Measurements from ENCODE around the gene AVPI1. TPM values are rescaled to one million over a fixed set of nuclear protein-coding genes. Genes with fewer than 3 reads are reported as not detected.
"Not testable (repeated sequence)": the region's sequence is repeated elsewhere in the genome, so short reads cannot be mapped to it uniquely, and the experiment has no call there.

Gene AVPI1
- total RNA-seq, 1 experiment from 2014 or later: 7.6 TPM

DNA sequence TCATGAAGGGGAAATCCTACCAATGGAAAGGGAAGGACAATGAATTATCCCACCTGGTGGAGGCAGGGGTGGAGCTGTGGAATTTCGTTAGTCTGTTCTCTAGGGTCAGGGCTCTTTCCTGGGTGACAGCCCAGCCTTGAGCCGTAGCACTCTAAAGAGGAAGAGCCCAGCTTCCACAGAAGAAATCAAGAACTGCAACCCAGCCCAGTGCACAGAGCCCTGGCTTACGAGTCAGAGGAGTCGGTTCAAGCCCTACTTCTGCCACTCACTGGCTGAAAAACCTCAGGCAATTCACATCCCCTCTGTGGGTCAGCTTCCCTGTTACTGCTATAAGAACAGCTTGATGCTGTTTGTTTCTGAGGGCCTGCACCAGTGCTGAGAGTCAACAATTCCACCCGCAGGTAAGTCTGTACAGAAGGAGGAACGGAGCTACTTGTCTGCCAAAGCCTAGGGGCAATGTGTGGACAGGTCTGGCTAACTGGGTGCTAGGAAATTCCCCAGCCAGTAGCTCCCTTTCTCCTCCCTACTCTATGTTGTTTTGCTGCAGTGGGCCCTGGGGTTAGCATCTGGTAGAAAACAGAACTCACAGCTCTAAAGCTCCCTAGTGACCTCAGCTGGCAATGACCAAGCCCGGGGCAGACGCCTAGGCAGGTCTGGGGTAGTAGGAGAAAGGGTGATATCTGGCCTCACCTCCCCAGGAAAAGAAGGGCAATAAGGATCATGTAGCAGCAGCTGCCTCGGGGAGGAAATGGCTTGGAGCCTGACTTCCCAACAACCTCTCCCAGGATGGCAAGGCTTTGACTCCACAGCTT is 3.3 kb downstream of the AVPI1 start:
- peak; percentile 43 for DNase-seq (ENCODE audit: low read depth)

DNA sequence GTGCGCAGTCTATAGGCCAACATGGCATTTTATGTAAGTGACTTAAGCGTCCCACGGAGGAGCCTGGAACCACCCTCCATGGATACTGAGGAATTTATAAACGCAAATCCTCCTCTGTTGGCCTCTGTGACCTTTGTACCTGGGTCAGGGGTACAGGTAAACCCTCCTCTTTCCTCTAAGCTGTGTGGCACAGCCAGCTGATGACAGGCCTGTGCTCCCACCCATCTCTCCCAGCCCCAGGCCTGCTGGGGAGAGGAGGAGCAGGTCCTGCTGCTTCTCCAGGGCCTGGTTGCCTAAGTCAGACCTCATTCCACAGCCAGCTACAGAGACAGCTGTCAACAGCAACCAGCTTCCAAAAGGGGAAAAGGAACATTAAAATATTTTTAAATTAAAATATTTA is 5.0 kb downstream of the AVPI1 start:
- DNase-seq (ENCODE audit: low read depth): no peak

DNA sequence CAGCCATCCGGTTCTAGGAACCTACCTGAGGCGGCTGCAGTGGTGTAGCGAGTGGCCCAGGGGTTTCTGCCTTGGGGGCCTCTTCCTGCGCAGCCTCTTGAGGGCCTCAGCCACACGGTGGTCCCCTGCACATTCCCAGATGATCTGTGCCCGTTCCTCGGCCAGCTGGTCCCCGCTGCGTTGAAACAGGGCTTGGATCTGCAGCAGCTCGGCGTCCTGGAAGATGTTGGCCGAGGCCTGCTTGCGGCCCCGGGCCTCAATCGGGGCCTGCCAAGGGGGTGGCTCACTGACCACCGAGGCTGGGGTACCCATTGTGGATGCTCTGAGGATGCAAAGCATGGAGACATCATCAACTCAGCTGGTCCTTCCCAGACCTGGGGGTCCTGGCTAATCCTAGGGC is 7.4 kb downstream of the AVPI1 start:
- DNase-seq (ENCODE audit: low read depth): no peak

DNA sequence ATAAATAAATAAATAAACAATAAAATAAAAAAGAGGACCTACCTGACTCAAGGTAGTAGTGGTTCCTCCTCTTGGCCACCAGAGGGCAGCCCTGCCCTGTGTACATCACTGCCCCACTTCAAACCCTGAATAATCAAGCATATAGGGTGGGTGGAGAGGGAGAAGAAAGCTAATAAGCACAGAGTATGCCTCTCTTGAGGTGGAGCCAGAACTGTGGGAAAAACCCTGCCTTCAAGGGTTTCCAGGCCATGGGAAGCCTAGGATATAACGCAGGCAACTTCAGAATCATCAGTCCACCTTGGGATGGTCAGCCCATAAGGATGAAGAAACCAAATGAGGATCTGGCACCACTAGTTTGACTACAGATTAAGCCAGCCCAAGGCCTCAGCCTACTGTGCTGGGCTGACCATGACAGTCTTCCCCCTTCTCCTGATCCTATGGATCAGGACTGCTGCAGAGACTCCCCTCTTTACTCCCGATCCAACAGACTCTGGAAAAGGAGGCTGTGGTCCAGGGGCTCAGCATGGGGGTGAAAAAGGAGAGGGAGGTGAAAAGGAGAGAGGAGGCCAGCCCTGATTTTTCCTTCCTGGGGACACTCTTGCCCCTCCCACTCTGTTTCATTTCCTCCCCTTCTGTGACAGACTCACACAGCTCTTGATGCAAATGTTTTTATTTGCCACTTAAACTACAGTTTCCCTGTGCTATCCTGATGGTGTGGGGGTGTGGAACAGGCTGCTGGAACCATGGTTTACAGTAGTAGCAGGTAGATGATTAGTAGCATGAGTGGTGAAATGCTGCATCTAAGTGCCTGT is 10.1 kb downstream of the AVPI1 start:
- peak; percentile 40 for DNase-seq (ENCODE audit: low read depth)

DNA sequence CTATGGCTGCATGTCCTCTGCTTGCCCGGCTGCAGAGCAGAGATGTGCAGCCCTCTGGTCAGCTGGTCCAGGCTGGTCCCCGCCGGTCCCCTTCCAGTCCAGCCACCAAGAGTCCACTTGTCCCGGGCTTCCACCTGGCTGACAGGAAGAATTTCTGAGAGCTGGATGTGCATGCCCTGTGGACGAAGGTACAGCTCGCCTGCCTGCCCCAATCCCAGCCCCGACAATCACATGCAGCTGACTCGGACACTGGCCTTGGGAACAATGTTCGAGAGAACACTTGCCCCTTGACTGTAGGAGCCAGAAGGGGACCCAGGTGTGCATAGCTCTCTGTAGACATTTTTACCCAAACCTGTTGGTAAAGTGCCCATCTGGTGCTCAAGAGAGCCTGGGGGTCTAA is 11.8 kb downstream of the AVPI1 start:
- DNase-seq (ENCODE audit: low read depth): no peak

DNA sequence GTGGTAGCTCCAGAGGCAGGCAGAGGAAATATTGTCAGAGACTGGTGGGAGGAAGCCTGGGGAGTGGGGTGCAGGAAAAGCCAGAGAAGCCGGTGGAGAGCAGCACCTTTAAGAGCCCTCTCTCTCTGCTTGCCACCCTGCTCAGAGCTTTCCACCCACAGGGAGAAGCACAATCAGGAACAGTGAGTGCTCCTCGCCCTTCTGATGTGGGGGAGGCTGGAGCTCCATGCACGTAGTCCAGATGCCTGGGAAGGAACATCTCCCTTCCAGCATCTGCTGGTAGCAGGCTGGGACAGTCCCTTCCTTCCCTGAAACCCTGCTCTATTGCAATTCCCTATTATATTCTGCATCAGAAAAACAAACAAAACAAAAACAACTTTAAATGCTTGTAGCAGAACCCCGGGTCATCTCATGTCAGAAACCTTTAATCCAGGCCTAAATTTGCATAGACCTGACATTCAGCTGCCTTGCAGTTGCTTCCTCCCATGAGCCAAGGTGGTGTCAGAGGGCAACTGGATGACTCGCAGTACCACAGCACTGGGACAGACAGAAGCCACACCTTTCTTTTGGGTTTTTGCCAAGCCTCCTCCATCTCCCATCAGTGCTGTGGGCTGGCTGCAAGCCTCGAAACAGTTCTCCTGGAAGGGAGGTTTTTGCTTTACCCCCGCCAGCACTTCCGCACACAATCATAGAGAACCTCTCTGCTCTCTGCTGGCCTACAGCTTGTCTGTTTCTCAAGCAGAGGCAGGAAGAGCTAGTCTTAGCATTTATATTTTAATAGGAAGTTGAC is 13.1 kb downstream of the AVPI1 start:
- DNase-seq (ENCODE audit: low read depth): peak; percentile 69

DNA sequence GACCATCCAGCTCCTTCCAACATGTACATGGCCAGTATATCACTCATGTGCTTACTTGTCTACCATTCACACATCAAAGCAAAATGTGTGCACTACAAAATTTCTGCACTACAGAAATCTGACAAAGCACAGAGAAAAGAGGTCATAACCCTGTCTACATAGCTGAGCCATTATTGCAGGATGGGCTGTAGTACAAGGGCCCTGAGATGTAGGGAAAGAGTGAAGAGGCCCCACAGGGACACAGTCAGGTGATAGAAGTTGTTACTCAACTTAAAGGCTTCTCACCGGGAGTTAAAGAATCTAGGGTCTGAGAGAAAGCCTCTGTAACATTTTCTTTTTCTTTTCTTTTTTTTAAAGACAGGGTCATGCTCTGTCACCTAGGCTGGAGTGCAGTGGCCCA is 17.5 kb downstream of the AVPI1 start:
- DNase-seq (ENCODE audit: low read depth): no peak

DNA sequence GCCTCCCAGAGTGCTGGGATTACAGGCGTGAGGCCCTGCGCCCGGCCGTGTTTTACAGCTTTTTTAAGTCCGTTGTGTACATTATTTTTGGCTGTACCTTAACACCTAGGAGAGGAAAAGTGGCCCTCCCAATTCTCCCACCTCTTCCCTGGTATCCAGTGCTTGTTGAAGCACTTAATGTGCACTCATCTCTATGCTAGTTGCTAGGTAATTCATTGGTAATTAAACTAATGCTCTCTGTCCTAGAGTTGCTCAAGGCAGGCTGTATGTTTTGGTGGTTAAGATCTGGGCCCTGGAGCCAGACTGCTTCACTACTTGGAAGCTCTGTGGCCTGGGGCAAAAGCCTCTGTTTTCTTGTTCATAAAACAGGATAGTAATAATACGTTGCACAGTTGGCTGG is 19.6 kb downstream of the AVPI1 start:
- DNase-seq (ENCODE audit: low read depth): no peak

DNA sequence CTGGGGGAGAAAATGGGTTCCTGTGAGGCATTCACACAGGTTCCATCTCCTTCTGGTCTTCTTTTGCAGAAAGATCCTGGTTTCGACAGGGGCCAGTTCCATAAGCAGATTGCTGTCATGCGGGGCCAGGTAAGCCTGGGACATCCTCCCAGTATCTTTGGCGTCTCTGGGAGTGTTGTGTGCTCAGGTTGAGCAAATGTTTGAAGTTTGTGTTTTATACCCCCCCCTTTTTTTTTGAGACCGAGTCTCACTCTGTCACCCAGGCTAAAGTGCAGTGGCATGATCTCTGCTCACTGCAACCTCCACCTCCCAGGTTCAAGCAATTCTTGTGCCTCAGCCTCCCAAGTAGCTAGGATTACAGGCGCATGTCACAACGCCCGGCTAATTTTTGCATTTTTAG is 20.0 kb downstream of the AVPI1 start:
- no peak for DNase-seq (ENCODE audit: low read depth)

DNA sequence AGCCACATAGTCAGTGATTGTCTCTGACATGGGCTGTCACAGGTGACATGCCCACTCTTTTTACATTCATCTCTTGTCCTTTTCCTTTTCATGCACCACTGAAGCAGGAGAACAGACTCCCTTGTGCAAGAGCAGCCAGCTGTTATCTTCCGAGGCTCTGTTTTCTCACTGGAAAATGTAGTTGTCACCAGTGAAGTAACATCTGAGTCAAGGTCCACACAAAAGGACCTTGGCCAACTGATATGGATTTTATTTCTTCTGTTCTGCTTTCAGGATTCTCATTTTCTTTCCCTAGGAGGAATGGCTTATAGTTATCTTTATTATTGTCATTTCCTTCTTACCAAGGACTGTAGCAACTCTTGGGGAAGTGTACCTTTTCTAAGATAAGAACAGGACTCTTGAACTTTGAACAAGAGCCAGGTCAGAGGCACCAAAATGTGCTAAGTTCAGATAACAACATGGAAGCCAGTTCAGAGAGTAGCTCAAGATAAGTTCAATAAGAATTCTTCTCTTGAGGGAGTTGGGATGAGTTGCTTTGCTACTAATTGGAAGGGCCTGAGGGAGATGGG is 22.7 kb downstream of the AVPI1 start:
- DNase-seq (ENCODE audit: low read depth): no peak

DNA sequence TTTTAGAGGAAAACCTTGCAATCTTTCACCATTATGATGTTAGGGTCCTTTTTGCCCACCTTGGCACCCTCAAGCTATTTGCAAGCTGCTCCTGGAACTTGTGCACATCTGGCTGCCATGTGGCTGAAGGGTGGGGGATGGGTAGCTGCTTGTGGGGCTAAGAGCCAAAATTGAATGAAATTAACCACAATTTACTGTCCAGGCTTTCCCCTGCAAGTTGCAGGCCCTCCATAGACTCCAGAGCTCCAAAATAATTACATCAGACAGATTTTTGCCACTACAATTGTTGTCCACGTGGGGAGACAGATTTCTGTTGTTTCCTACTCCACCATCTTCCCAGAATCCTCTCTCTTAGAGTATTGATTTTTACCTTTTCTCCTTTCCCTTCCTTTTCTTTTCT is 27.5 kb downstream of the AVPI1 start:
- DNase-seq (ENCODE audit: low read depth): peak; percentile 68

DNA sequence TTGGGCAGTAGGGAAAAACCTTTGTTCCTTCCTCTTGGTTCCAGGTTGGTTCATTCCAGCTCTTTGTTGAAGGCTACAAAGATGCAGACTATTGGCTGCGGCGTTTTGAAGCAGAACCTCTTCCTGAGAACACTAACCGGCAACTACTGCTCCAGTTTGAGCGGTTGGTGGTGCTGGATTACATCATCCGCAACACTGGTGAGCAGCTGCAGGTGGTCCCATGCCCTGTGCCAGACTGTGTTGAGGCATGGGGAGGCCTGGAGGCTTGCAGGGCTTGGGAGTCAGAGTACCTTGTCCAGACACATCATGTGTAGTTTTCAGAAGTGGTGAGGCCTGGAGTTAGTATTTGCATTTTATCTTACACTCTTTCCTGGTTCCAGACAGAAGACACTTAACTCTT is 30.3 kb downstream of the AVPI1 start:
- DNase-seq (ENCODE audit: low read depth): no peak

DNA sequence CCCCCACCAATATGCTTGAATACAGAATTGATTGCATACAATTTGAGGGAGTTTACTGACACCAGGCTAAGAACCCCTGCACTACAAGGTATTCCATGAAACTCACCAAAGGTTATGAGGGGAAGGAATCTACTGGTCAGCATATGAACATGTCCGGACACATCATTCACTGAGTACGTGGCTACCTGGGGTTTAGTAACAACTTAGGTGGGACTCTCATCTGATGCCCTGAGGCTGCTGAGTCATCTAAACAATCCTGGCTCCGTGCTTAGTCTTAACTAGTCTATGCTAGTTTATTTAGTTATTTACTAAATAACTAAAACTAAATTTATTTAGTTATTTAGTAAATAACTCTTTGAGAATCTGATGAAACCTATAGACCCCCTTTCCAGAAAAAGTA is 35.3 kb downstream of the AVPI1 start:
- no peak for DNase-seq (ENCODE audit: low read depth)

DNA sequence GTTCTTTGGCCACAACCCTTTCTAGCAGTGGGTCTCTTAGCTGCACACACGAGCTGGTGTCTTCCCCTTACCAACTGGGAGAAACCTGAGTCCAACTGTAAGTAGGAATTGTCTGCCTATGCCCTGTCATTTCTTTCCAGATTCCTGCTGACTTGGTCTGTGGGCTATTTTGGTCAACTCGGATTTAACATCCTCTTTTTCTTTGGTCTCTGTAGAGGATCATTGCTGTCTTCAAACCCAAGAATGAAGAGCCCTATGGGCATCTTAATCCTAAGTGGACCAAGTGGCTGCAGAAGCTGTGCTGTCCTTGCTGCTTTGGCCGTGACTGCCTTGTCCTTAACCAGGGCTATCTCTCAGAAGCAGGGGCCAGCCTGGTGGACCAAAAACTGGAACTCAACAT is 36.3 kb downstream of the AVPI1 start:
- DNase-seq (ENCODE audit: low read depth): no peak

DNA sequence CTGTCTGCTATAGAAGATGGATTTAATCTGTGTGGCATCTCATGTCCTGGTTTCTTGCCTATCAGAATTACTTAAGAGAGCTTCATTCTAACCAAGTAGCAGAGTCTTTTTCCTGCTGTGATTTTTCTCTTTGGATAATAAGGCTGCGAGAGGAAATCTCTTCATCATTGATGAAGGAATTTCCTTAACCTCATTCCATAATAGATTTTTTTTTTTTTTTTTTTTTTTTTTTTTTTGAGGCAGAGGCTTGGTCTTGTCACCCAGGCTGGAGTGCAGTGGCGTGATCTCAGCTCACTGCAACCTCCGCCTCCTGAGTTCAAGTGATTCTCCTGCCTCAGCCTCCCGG is 37.7 kb downstream of the AVPI1 start:
- not testable (repeated sequence) for DNase-seq (ENCODE audit: low read depth)

DNA sequence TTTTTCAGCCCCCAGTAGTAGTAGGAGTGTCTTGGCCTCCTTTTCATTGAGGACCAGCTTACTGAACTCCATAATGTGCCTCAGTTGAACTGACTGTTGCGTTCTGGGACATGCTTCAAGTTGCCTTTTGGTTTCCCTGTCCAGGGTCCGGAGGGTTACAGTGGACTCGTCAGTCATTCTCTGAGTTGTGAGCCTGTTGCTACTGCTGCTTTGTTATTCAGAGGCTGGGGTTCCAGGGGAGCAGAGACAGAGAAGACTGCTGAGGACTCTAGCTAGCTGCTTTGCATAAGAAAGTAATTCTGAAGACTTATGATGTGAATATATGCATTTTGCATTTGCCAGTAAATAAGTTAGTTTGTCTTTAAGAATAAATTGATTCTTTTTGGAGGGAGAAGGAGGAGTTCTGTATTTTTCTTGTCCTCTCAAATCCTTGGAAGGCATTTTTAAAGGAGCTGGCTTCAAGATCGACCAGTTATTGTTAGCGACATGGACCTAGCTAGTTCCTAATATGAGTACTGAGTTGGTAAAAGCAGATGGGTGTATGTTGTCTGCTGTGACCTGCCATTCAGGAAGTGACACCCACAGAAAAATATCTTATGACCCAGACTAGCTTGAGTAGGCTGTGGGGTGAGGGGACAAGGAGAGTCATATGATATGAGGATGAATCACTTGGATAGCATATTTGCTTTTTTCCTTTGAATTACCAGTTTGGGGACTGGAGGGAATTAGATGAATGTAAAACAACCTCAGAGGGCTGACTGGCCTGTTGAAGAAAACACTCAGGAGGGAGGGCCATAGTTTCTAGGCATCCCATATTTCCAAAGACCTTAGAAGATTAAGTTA is 38.3 kb downstream of the AVPI1 start:
- DNase-seq (ENCODE audit: low read depth): peak; percentile 89

DNA sequence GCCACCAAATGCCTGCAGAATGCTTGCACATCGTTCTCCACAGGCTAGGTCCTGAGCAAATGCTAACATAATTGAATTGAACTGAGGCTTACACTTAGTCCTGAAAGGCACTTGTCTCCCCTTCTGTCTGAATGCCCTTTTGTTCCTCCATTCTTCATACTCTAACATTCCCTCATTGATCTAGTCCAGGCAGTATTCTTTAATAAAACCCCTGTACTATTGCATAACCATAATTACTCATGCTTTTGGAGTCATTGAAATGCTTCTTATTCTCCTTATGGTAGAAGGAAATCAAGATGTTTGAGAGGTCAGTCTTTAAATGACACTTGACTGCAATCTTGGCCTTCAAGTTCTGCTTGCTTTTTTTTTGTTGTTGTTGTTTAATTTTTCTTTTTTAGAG is 39.5 kb downstream of the AVPI1 start:
- peak; percentile 33 for DNase-seq (ENCODE audit: low read depth)

DNA sequence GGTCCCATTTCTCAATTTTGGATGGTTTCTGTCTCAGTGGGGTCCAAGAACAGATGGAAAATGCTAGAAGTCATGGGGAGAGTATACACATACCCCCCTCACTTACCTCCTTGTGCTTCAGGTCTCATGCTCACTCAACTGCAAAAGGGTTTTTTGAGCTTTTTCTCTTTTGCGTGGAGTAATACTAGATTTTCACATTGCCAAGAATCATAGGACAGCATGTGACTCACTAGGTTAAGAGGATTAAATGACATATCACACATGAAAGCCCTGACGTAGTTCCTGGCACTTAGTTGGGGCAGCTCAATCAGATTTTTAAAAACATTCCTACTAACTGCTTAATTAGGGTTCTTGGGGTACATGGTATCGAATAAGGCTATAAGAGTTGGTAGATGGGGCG is 42.1 kb downstream of the AVPI1 start:
- DNase-seq (ENCODE audit: low read depth): no peak

DNA sequence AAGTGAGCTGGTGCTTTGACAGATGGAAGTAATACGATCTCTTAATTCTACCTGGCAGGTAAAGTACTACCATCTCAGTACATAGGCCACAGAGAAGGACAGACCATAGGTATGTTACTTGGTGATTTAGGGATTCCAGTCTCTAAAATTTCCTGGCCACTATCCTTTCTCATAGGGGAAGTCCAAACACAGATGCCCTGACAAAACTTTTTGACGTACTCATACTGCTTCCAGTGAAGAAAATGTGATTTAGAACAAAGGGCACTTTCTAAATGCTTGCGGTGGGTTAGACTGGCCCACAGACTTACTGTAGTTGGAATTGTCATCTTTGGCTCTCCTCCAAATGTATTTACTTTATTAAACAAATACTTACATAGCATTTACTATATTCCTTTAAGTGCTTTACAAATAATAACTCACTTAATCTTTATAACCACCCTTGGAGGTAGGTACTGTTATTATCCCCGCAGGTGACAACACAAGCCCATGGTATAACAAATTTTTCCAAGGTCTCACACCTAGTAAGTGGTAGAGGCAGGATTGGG is 43.5 kb downstream of the AVPI1 start:
- DNase-seq (ENCODE audit: low read depth): no peak

DNA sequence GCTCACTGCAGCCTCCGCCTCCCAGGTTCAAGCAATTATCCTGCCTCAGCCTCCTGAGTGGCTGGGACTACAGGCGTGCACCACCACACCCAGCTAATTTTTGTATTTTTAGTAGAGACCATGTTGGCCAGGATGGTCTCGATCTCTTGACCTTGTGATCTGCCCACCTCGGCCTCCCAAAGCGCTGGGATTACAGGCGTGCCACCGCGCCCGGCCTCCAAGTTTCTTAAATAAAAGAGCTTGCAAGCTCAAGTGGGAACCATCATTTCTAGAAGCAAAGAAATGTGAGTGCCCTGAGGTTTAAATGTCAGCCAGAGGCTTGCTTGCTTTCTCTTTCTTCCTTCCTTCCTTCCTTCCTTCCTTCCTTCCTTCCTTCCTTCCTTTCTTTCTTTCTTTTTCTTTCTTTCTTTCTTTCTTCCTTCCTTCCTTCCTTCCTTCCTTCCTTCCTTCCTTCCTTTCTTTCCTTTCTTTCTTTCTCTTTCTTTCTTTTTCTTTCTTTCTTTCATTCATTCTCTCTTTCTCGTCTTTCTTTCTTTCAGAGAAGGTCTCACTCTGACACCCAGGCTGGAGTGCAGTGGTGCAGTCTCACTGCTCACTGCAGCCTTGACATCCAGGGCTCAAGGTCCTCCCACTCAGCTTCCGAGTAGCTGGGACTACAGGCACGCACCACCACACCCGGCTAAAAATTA is 44.4 kb downstream of the AVPI1 start:
- DNase-seq (ENCODE audit: low read depth): not testable (repeated sequence)
